Stomach (tissue), 4 donors: ENCODE measurements around the gene PARL.

Source experiments
- CTCF ChIP-seq, 7 experiments: fragments of 450-650 bp in 4 of 7; fragments of 200-600 bp in 3 of 7; sonication (generic) in 3 of 7; IDR thresholded peaks; one replicate each; pipeline ENCODE4 v1.5.1; 2016 to 2019; ENCODE audit warnings: antibody characterized with exemption in 7 of 7, control low read depth in 2 of 7, mild to moderate bottlenecking in 1 of 7
- EP300 ChIP-seq: sonication (generic); formaldehyde crosslinking; IDR thresholded peaks from one replicate; pipeline ENCODE4 v1.6.1; 2017; ENCODE audit warnings: antibody characterized with exemption
- POLR2A ChIP-seq, 4 donors: fragments of 450-650 bp; IDR thresholded peaks; one replicate each; pipeline ENCODE4 v1.6.1; 2016; ENCODE audit warnings: antibody characterized with exemption in 4 of 4, control low read depth in 2 of 4, mild to moderate bottlenecking in 1 of 4, moderate library complexity in 1 of 4
- POLR2AphosphoS5 ChIP-seq, 3 donors: sonication (generic); formaldehyde crosslinking; IDR thresholded peaks; one replicate each; pipeline ENCODE4 v1.6.1; 2016; ENCODE audit warnings: antibody characterized with exemption in 3 of 3

GRCh38 chr3:183906234-183906921 is 21.7 kb upstream of the PARL start:
- TF ChIP-seq POLR2A (IDR thresholded peaks at IDR 0.05) (no peak), CTCF (IDR thresholded peaks at IDR 0.05) (no peak), EP300 (no peak), POLR2AphosphoS5 (IDR thresholded peaks at IDR 0.05) (no peak)
